ENCODE data around the gene PITPNB.

The PITPNB gene

GRCh38 chr22:27919222-27919941 is at the start of gene PITPNB:
TSS of gene PITPNB (minus strand) at chr22:27919256. CDS start at chr22:27919191, 65 bp downstream.
- peak; percentile 60 to 96 (median 90) for DNase-seq

DNA sequence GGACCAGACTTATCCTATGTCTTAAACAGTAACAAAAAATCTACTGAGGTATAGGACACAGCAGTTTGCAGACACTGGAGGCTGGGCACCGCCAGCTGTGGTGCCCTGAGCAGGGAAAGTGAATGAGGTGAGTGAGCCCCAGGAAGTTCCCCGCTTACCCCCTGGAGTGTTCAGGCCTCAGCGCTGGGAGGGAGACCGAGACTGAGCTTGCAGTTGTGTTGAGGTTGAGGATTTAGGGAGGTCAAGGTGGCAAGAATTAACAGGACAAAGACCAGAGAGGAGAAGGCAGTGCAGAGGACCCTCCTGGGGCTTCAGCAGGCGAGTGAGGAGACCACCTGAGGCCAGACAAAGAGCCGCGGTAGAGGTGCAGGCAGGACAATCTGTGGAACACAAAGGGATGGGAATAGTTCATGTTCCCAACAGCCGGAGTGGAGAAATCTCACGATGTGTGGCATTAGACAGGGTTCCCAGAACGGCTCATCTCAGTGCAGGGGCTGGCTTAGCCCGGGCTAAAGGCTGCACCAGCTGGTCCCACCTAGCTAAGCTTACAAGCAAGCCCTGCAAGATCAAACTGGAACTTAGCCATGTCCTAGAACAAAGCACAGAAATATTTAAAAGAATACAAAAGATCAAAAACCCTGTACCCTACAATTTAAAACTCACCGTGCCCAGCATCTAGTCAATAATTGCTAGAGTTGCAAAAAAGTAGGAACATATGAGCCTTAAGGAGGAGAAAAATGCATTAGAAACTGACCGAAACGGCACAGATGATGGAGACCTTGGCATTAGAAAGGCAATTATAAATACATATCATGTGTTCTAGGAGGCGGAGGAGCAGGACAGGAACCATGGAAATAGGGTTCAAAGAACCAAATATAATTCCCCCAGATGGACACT is 47.4 kb upstream of the PITPNB start:
- DNase-seq, result no peak

GRCh38 chr22:27962268-27963044 is 43.4 kb upstream of the PITPNB start:
- peak in 4 of 56 donors; percentile 15 to 55 (median 22) for DNase-seq

DNA sequence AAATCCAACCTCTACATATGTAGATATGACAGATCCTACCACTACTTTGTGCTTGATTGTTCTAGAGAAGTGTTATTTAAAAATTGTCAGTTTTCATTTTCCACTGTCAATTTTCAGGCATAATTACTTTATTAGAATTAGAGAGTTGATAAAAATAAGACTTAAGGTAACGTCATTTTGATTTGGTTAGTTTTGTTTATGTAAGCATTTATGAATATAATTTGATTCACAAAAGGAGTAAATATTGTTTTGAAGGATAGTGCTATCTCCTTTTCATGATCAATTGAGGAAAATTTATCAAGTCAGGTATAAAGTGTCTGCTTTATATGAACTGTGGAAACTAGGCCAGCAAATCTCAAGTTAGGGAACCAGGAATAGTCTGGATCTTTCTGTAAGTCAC is 42.6 kb upstream of the PITPNB start:
- no peak for DNase-seq

DNA sequence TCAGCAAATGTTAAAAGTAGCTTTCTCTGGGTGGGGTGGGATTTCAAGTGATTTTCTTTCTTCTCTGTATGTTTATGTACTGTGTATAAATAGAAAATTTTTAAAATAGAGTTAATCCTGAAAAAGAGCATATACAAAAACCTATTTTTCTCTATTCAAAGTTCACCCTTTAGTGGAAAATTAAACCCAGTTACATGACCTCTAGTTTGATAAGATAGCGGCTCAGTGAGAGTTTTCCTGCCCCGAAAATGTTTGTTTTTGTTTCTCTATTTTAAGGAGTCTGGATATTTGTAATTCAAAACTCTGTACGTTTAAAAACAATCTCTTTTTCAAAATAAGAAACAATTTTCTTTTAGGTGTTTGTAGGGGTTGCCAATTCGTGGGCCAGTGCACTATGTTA is 42.1 kb upstream of the PITPNB start:
- DNase-seq, result no peak

DNA sequence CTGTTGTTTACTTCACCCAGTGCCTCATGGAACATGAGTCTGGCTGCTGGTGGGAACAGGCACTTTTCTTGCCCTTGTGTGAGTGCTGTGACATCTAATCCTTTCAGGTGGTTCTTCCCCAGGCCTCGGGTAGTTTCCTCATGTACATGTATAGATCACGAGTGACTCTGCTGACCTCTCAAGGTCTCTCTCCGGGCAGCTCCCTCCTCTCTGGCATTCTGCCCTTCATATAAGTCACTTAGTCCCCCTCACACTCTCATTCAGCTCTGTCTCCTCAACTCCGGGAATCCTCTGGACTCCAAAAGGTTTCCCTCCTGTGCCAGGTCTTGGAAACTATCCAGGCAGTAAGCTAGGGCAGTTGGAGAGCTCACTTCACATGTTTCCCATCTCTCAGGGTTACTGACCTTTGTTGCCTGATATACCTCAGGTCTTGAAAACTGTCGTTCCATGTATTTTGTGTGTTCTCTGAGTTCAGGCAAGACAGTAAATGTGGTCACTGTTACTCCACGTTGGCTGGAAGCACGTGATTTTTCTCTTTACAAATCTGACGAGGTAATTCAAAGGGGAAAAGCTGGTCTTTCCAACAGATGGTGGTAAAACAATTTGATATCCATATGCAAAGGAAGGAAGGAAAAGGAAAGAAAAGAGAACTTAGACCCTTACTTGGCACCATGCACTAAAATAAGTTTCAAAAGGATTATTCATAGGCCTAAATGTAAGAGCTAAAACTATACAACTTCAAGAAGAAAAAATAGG is 40.5 kb upstream of the PITPNB start:
- peak in 2 of 56 donors; percentile 19 to 22 for DNase-seq

DNA sequence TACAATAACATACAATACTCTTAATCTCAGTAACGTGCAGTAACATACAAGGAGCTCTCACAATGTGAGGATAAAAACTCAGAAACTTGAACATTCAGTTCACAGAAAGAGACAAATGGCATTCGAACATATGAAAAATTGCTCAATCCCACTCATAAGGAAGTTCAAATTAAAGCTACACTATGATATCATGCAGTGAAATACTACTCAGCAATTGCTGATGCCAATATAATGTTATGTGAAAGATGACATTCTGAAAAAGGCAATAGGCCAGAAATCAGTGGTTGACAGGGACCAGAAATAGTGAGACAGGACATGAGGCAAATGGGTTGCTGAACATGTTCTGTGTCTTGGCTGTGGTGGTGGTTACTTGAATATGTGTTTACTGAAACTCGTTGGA is 33.7 kb upstream of the PITPNB start:
- DNase-seq, result no peak

GRCh38 chr22:27952091-27952490 is 33.0 kb upstream of the PITPNB start:
- DNase-seq, result no peak

DNA sequence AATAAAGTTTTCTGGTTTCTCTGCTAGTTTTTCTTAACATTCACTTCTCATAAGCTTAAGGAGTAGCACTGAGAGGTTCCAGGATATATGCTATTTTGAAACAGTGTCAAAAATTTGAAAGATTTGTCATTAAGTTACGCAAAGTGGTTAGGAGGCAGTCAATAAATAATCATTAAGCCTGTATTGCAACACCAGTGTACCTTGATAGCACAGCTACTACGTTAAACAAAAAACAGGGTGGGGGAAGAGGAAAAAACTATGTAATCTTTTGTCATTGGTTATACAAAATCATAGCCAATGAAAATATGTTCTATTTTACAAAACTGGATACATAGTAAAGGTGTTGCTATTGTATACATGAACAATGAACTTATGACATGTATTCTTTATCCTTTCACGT is 30.4 kb upstream of the PITPNB start:
- DNase-seq, result no peak

GRCh38 chr22:27948569-27948968 is 29.5 kb upstream of the PITPNB start:
- DNase-seq, result no peak

DNA sequence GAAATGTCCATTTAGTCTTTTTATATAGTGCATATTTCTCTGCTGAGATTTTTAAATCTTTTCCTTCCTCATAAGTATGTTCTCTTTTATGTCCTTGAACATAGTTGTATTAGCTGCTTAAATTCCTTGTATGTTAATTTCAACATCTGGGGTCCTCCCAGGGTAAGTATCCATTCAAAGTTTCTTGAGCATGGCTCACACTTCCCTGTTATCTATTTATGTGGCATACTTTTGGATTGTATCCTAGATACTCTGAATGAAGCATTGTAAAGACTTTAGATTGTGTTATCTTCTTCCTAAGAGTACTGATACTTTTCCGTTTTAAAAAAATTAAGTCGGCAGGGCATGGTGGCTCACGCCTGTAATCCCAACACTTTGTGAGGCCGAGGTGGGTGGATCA is 28.4 kb upstream of the PITPNB start:
- DNase-seq, result no peak

- no peak for DNase-seq
Measured at GRCh38 chr22:27941143-27941542, 22.1 kb upstream of the PITPNB start.

DNA sequence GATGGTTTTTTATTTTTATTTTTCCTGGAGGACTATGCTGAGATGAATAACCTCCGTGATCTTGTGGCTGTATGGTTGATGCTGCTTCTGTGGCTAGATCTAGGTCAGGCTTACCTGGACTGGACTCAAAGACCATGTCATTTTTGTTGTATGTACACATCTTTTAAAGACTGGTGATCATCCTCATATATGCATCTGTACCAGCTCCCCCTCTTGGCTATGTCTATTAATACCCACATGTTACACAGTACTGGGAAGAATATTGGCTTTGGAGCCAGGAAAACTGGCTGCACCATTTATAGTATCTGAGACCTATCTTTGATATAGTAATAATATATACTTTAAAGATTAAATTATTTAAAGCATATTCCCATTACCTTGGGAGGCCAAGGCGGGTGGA is 18.4 kb upstream of the PITPNB start:
- DNase-seq, result no peak

DNA sequence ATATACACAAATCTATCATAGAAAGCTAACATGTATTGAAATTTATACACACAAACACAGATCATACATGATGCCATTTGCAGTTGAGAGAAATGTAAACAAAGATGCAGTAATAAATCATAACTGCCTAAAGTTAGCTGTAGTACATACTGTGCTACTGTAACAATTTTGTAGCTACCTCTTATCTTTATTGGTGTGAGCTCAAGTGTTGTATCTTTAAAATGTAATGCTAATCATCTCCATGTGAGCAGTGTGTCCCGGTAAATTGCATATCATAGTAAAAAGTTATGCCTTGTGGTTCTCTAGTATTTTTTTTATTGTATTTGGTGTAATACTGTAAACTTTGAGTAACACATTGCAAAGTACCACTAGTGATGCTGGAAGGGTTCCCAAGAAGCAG is 16.8 kb upstream of the PITPNB start:
- no peak for DNase-seq

DNA sequence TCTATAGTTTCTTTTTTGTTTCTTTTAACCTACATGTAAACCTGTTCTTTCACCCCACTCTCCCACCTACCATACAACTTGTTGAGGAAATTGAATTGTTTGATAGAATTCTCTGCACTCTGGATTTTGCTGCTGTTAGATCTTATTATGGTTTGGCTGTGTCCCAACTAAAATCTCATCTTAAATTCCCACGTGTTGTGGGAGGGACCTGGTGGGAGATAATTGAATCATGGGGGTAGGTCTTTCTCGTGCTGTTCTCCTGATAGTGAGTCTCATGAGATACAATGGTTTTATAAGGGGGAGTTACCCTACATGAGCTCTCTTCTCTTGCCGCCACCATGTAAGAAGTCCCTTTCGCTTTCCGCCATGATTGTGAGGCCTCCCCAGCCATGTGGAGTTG is 15.0 kb upstream of the PITPNB start:
- no peak for DNase-seq

DNA sequence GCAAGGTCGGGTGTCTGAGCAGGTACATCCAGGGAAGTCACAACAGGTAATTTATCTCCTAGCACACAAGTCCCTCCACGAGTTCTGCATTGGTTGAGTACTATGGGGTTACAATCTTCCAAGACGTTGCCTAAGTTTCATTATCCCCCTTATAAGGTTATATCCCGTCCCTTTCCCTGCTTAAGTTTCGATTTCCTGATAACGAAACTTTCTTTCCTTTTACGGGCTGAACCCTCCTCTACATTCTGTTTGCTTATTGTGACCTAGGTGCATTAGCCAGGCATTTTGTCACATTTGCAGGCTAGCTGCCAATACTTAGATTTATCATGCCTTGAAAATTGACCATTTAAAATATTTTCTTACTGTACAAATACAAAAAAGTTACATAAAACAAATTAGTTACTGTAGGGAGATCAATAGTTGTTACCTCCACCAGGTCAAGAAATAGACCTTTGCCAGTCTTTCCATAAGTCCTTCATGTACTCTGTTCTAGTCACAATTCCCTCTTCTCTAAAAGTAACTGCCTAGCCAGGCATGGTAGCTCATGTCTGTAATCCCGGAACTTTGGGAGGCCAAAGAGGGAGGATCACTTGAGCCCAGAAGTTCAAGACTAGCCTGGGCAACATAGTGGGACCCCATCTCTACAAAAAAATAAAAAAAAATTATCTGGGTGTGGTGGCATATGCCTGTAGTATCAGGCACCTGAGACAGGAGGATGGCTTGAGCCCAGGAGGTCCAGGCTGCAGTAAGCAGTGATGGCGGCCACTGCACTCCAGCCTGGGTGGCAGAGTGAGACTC is 14.3 kb upstream of the PITPNB start:
- DNase-seq, result no peak

DNA sequence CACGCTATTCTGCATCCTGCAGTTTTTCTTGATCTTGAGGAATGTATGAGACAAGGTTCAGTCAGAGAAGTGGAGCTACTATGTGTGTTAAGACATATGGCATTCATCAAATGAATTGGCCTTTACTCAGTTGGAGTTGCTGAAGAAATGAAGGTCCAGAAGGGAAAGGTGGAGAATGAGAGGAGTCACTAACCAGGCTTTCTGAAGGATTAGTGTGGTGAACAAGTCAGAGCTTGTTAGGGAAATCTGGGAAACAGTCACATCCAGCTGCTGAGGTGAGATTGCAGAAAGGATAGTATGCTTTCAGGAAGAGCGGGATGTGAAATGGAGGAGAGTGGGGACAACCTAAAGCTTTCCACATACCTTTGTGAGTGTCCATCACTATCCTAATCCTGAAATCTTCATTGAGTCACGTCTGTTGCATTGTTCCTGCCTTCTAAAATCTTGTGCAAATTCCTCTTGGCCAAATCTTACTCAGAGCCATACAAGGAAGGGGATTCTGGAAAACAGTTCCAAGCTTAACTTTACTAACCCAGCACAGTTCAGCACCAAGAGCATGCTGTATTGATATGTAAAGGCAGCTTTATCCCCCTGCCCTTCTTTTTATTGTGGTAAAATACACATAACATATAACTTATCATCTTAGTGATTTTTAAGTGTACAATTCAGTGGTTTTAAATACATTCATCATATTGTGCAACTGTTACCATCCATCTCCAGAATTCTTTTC is 11.4 kb upstream of the PITPNB start:
- DNase-seq, result no peak

DNA sequence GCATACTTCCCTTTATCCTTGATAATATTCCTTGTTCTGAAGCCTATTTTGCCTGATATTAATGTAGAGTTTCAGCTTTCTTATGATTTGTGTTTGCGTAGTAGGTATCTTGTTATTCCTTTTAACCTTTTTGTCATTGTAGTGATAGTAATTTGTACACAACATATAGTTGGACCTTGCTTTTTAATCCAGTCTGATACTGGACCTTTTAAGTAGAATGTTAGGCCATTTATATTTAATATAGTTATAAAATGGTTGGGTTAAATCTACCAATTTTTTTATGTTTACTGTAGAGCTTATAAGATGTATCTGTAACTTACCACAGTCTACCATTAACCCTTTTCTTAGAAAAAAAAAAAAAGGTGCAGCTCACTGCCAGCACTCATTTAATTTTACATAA is 8.6 kb upstream of the PITPNB start:
- DNase-seq, result no peak

- DNase-seq, result no peak
Measured at GRCh38 chr22:27925331-27925730, 6.3 kb upstream of the PITPNB start.

Measured in amygdala (tissue), 56 donors.